GM12865 (cell line): Measurements from ENCODE around the gene DACH2.

Source experiments
- DNase-seq: peaks from one replicate; pipeline ENCODE4 v3.0.0; 2010; ENCODE audit warnings: low read depth
- H3K4me3 ChIP-seq: 2 replicates; pipeline ENCODE4 v1.5.1; 2011; ENCODE audit warnings: mild to moderate bottlenecking, low read depth, low read length, control low read depth
- TF ChIP-seq, protein P1 (sequence below): IDR thresholded peaks from 2 replicates; pipeline ENCODE4 v1.5.1; 2011; ENCODE audit warnings: low read length, control low read depth, low read depth, inconsistent platforms; ENCODE audit not compliant: insufficient read depth; ENCODE audit errors: missing control alignments

DACH2 gene

DNA sequence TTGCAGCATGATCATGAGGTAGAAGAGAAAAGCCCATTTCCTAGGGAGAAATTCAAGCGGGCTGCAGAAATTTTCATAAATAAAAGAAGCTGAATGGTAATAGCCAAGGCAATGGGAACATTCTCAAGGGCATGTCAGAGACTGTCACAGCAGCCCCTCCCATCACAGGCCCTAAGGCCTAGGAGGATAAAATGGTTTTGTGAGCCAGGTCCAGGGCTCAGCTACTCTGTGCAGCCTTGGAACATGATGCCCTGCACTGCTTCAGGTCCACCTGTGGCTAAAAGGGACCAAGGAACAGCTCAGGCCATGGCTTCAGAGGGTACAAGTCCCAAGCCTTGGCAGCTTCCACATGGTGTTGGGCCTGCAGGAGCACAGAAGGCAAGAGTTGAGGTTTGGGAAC is 93.3 kb downstream of the DACH2 start:
- H3K4me3 ChIP-seq, result no peak overlapping the region
- TF ChIP-seq, protein P1, sequence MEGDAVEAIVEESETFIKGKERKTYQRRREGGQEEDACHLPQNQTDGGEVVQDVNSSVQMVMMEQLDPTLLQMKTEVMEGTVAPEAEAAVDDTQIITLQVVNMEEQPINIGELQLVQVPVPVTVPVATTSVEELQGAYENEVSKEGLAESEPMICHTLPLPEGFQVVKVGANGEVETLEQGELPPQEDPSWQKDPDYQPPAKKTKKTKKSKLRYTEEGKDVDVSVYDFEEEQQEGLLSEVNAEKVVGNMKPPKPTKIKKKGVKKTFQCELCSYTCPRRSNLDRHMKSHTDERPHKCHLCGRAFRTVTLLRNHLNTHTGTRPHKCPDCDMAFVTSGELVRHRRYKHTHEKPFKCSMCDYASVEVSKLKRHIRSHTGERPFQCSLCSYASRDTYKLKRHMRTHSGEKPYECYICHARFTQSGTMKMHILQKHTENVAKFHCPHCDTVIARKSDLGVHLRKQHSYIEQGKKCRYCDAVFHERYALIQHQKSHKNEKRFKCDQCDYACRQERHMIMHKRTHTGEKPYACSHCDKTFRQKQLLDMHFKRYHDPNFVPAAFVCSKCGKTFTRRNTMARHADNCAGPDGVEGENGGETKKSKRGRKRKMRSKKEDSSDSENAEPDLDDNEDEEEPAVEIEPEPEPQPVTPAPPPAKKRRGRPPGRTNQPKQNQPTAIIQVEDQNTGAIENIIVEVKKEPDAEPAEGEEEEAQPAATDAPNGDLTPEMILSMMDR, result no peak
- no peak for DNase-seq

DNA sequence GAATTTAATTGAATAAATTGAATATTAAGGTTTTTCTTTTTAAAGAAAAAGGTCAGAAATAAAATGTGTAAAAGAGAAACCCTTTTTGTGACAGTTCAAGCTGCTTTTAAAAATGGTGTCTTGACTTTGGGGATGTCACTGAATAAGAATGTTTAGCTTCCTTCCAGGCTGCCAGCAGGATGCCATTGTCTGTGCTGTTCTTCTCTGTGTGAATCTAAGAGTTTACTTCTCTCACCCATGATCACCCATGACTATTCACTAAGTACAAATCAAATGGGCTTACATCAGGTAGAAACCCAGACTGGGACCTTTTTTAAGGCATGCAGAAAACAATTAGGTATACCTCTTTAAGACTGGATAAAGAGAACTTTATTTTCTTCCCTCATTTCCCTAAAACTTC is 115.3 kb downstream of the DACH2 start:
- H3K4me3 ChIP-seq, result no peak overlapping the region
- TF ChIP-seq, protein P1, result no peak

DNA sequence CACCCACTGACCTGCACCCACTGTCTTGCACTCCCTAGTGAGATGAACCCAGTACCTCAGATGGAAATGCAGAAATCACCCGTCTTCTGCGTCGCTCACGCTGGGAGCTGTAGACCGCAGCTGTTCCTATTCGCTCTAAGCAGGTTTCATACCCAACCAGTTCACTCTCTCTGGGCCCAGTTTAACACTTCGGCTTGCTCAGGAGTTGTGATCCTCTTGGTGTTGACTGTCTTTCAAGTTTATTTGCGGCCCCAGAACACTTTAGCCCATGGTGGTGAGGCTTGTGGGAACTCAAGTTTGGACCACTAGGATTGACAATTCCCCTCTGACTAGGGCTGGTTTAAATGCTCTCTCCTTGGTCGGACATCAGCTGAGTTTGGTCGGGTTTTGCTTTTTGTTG is 147.0 kb downstream of the DACH2 start:
- H3K4me3 ChIP-seq, result no peak overlapping the region
- DNase-seq, result no peak
- TF ChIP-seq, protein P1, result no peak

More for the DNA sequence above, 115.3 kb downstream of the DACH2 start:
- no peak for DNase-seq

DNA sequence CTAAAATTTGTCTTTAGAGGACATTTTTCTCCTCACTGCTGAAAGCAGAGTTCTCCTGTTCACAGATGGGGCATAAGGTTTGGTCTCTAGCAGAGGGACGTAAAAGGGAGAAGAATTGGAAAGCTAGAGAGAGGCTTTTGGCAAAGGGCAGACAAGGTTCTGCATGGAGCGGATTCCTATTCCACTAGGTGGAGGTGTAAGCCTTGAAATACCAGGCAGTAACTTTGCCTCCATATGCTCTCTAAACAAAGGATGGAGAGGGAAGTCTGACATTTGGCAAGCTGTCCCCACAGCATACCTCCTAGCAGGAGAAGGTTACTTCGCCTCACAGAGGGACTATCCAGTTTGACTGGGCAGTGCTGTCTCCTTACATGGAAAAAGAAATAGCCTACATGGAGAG is 174.7 kb downstream of the DACH2 start:
- H3K4me3 ChIP-seq, result no peak overlapping the region
- TF ChIP-seq, protein P1, result no peak
- DNase-seq, result no peak

DNA sequence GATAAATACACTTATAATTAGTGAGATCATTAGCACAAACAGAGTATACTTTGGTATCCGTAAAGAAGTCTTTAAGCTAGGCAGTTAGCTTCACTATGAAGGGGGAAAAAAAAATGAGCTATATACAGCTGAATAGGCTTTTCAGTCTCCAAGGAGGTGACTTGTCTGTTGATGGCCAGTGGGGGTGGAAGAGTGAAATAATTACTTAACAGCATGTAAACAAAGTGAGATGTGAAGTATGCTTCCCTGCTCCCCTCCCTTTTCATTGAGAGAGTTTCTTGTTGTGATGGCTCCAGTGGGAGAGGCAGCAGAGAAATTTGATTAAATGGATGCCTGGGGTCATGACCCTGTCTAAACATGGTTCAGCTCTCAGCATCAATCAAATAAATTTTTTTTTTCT is 180.9 kb downstream of the DACH2 start:
- no peak overlapping the region for H3K4me3 ChIP-seq
- TF ChIP-seq, protein P1, result no peak
- no peak for DNase-seq

DNA sequence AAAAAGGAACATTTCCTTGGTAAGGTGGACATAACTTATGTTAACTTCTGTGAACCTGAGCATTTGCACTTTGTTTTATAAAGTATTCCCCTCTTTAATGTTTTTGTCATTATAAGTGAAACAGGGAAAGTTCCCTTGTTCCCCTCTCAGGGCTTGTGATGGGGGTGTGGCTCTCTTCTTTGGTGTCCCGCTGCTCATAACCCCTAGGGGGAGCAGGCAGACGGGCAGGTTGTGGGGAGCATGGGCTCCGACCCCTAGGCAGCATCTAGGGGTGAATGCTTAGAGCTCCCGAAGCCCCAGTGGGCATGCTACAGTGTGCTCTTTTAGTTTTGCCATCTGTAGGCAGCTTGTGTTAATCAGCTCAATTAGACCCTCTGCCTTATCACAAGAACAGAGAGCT is 200.4 kb downstream of the DACH2 start:
- H3K4me3 ChIP-seq, result no peak overlapping the region
- DNase-seq, result no peak
- TF ChIP-seq, protein P1, result no peak

DNA sequence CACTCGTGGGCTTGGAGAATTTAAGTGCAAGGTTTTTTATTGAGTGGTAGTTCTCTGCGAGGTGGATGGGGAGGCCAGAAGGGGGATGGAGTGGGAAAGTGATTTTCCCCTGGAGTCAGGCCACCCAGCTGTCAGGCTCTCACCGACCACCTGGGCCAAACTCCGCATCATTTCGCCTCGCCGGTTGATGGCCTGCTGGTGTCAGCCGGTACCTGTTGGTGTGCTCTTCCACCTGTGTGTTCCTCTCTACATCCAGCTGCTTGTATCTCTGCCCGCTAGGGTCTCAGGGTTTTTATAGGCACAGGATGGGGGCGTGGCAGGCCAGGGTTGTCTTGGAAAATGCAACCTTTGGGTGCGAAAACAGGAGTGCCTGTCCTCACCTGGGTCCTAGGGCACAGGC is 200.9 kb downstream of the DACH2 start:
- TF ChIP-seq, protein P1, result no peak
- H3K4me3 ChIP-seq, result no peak overlapping the region
- no peak for DNase-seq
